Mucosa of stomach (tissue), 1 donor: ENCODE measurements around the gene HOXA11.

ENCODE experiments used
- H3K27me3 ChIP-seq: one replicate; pipeline ENCODE4 v1.7.0; 2013; ENCODE audit warnings: mild to moderate bottlenecking, low read length; ENCODE audit not compliant: control insufficient read depth, insufficient read depth
- H3K36me3 ChIP-seq: one replicate; pipeline ENCODE4 v1.7.0; 2013; ENCODE audit warnings: low read length; ENCODE audit not compliant: control insufficient read depth, insufficient read depth
- H3K4me1 ChIP-seq: one replicate; pipeline ENCODE4 v1.7.0; 2013; ENCODE audit warnings: mild to moderate bottlenecking, low read length; ENCODE audit not compliant: control insufficient read depth, insufficient read depth
- H3K4me3 ChIP-seq: one replicate; pipeline ENCODE4 v1.7.0; 2013; ENCODE audit warnings: low read length
- H3K9ac ChIP-seq: one replicate; pipeline ENCODE4 v1.7.0; 2013; ENCODE audit warnings: mild to moderate bottlenecking, low read length, moderate library complexity
- H3K9me3 ChIP-seq: one replicate; pipeline ENCODE4 v1.7.0; 2013; ENCODE audit warnings: mild to moderate bottlenecking, low read length, moderate library complexity; ENCODE audit not compliant: control insufficient read depth
- donor health status: Pancreatic carcinoma.

The HOXA11 gene

DNA sequence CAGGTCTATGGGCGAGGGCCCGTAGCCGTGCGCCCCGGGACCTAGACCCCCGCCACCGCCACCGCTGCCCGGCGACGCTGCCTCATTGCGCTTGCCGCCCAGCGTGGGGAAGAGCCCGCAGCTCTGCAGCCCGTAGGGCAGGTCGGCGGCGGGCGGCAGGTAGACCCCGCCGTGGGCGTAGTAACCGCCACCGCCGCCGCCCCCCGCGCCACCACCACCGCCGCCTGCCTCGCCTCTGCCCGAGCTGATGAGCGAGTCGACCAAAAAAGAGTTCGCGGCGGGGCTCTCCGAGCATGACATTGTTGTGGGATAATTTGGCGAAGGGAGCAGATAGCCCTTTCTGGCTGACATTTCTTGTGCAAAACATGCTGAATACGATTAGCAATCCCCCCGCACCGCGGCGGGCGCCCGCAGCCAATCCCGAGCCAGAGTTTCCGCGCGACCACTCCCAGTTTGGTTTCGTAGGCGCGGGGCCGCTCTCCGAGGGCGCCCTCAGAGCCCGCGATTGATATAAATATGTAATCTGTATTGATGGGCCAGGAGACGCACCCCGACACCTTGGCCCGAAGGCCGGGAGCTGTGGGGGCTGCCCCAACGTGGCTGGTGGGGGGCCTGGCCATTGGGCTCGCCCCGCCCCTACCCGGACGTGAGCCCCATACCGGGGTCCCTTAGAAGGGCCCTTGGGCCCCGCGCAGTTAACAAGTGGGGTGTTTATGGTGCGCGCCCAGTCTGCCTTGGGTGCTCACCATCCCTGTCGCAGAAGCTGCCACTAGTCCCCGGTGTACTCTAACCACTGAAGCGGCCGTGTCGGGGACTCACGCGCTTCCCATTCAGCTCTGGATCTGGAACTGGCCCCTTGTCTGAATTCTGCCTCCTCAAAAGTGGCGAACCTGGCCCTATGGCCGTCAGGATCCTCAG lies 10.8 kb downstream of the HOXA11 start, which contains the start of gene HOXA10:
TSS of gene HOXA10 (minus strand) at position 365 of the 918 bp plus-strand sequence. CDS start at position 351, 14 bp downstream.
- Histone ChIP-seq H3K27me3 (peaks cover 100% of the 10 kb centered on the region), H3K4me1 (peaks cover 15% of the 10 kb centered on the region), H3K4me3 (no peak within 1 kb of the TSS), H3K9ac (no peak within 1 kb of the TSS), H3K36me3 (no peaks in the 10 kb centered on the region), H3K9me3 (no peaks in the 10 kb centered on the region)

GRCh38 chr7:27173511-27173955 lies 11.5 kb downstream of the HOXA11 start:
- Histone ChIP-seq H3K4me3 (no peak overlapping the region), H3K27me3 (peaks cover 100% of the 10 kb centered on the region), H3K36me3 (no peaks in the 10 kb centered on the region), H3K9me3 (no peaks in the 10 kb centered on the region), H3K9ac (no peak overlapping the region), H3K4me1 (peaks cover 15% of the 10 kb centered on the region)

- peaks cover 100% of the 10 kb centered on the region for H3K27me3 ChIP-seq
- H3K9ac ChIP-seq = no peak overlapping the region
- peaks cover 15% of the 10 kb centered on the region for H3K4me1 ChIP-seq
- no peaks in the 10 kb centered on the region for H3K9me3 ChIP-seq
- H3K36me3 ChIP-seq = no peaks in the 10 kb centered on the region
- no peak overlapping the region for H3K4me3 ChIP-seq
Measured at GRCh38 chr7:27172823-27173510, 12.1 kb downstream of the HOXA11 start.

DNA sequence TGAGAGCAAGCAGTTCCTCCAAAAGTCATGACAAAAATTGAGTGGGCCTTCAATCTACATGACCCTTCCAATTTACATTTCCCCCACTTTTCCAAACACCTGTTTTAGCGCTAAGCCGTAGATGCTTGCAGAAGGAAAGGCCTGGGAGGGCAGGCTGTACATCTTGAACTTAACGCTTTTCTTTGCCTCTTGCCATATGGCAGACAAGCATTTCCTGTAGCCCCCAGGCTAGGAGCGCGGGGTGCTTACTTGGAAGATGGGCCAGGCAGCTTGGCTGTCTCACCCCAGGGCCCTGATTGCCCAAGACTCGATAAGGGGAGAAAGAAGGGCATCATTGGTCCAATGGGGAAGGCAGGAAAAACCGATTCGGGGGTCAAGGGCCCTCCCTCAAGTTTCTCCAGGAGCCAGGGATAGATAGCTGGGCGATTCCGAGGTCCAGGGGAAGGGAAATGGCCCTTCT lies 12.7 kb downstream of the HOXA11 start:
- no peak overlapping the region for H3K4me3 ChIP-seq
- H3K9me3 ChIP-seq = no peaks in the 10 kb centered on the region
- H3K27me3 ChIP-seq = peaks cover 100% of the 10 kb centered on the region
- H3K9ac ChIP-seq = no peak overlapping the region
- peaks cover 15% of the 10 kb centered on the region for H3K4me1 ChIP-seq
- no peaks in the 10 kb centered on the region for H3K36me3 ChIP-seq

GRCh38 chr7:27171637-27172314 lies 13.3 kb downstream of the HOXA11 start:
- no peaks in the 10 kb centered on the region for H3K36me3 ChIP-seq
- no peak overlapping the region for H3K4me3 ChIP-seq
- no peak overlapping the region for H3K9ac ChIP-seq
- H3K9me3 ChIP-seq = no peaks in the 10 kb centered on the region
- peaks cover 15% of the 10 kb centered on the region for H3K4me1 ChIP-seq
- peaks cover 100% of the 10 kb centered on the region for H3K27me3 ChIP-seq

GRCh38 chr7:27171325-27171636 lies 13.8 kb downstream of the HOXA11 start:
- H3K9ac ChIP-seq = no peak overlapping the region
- peaks cover 15% of the 10 kb centered on the region for H3K4me1 ChIP-seq
- no peak overlapping the region for H3K4me3 ChIP-seq

DNA sequence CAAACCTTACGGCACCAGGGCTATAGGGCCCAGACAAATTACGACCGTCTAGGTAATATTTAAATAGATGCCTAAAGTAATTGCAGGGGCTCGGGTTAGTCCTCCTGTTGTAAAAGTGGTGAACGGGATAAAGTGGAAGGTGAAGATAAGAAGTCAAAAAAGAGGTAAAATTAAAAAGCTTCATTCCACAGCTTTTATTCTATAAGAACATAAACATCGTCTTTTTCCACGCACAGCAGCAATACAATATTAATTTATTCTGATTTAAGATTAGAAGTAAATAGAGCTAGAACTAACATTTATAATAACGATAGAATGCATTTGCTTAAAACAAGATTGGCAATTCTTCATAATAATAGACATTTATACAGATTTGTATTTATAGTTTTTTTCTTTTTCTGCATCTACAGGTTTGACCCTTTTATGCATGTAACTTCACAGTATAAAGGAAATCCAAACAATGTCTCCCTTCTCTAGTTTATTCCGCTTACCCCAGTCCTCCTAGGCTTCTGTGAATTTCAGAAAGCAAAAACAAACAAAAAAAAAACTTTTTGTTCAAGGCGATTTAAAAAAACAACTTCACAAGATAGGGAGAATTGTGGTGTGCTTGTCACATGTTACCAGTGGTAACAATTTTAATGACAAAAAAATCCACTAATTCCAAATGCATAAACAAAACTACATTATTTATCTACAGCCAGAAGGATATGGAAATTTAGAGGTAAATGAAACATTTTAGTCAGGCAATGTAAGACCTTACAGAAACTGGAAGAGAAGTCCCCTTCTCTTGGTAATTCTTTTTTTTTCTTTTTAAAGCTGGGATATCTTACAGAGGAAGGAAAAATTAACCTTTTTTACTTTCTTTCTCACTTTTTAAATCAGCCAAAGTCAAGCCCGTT lies 14.4 kb downstream of the HOXA11 start:
- Histone ChIP-seq H3K9ac (no peak overlapping the region), H3K4me3 (no peak overlapping the region), H3K27me3 (peaks cover 100% of the 10 kb centered on the region), H3K9me3 (no peaks in the 10 kb centered on the region), H3K4me1 (peaks cover 15% of the 10 kb centered on the region), H3K36me3 (no peaks in the 10 kb centered on the region)

More at GRCh38 chr7:27171325-27171636, 13.8 kb downstream of the HOXA11 start:
- Histone ChIP-seq H3K36me3 (no peaks in the 10 kb centered on the region), H3K27me3 (peaks cover 100% of the 10 kb centered on the region), H3K9me3 (no peaks in the 10 kb centered on the region)

- Histone ChIP-seq H3K4me1 (peaks cover 15% of the 10 kb centered on the region), H3K4me3 (no peak overlapping the region), H3K9me3 (no peaks in the 10 kb centered on the region), H3K27me3 (peaks cover 100% of the 10 kb centered on the region), H3K36me3 (no peaks in the 10 kb centered on the region), H3K9ac (no peak overlapping the region)
Measured at GRCh38 chr7:27169658-27170425, 15.2 kb downstream of the HOXA11 start.

GRCh38 chr7:27168265-27168947 lies 16.6 kb downstream of the HOXA11 start:
- Histone ChIP-seq H3K4me1 (peaks cover 17% of the 10 kb centered on the region), H3K27me3 (peaks cover 100% of the 10 kb centered on the region), H3K36me3 (no peaks in the 10 kb centered on the region), H3K9ac (no peak overlapping the region), H3K9me3 (no peaks in the 10 kb centered on the region), H3K4me3 (no peak overlapping the region)

DNA sequence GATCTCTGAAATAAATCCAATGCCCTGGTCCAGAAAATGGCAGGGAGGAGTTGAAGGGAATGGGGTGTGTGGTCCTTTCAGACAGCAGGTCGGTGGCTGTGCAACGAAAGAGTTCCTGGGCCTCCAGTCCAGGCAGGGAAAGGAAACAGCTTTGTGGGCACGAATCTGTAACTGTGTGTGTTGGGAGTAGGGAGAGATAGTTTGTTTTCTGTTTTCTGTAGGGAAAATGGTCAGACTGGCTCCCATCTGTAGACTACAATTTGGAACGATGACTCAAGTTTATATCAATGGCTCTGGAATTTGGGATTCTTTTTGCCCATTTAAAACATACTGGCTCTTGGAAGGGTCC lies 17.1 kb downstream of the HOXA11 start:
- no peak overlapping the region for H3K4me3 ChIP-seq
- no peaks in the 10 kb centered on the region for H3K36me3 ChIP-seq
- no peak overlapping the region for H3K9ac ChIP-seq
- H3K4me1 ChIP-seq = peaks cover 17% of the 10 kb centered on the region
- peaks cover 100% of the 10 kb centered on the region for H3K27me3 ChIP-seq
- no peaks in the 10 kb centered on the region for H3K9me3 ChIP-seq
